ENCODE results near the gene EPB41.
"Not testable (repeated sequence)": the region's sequence is repeated elsewhere in the genome, so short reads cannot be mapped to it uniquely, and the experiment has no call there.

The EPB41 gene

DNA sequence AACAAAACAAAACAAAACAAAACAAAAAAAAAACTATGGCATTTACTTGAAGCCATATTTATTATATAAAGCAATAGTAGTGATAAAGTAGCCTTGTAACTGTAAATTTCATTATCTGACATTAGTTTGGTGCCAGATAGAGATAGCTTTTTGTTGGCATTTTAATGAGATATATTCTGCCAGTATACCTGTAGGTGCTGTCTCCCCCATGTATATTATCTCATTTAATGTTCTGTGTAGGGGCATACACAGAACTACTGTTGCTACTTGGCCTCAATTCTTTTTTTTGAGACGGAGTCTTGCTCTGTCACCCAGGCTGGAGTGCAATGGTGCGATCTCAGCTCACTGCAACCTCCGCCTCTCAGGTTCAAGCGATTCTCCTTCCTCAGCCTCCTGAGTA lies 141.9 kb downstream of the EPB41 start:
- DNase-seq: no peak

DNA sequence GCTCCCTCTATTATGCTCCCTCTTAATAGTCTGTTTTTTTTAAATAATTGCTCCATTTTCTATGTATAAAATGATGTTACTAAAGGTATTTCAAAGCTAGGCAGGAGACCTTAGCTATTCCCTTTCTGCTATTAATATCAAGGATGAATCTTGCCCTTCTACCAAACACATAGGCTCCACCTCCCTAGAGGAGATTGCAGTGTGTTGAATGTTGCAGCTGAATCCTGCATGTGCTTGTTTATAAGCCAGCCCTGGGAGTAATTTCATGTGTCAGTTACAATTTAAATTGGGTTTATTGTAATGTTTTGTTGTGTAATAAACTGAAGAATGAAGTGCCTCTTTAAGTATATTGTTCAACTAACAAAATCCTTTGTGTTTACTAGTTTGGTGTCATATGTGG lies 143.3 kb downstream of the EPB41 start:
- no peak for DNase-seq

DNA sequence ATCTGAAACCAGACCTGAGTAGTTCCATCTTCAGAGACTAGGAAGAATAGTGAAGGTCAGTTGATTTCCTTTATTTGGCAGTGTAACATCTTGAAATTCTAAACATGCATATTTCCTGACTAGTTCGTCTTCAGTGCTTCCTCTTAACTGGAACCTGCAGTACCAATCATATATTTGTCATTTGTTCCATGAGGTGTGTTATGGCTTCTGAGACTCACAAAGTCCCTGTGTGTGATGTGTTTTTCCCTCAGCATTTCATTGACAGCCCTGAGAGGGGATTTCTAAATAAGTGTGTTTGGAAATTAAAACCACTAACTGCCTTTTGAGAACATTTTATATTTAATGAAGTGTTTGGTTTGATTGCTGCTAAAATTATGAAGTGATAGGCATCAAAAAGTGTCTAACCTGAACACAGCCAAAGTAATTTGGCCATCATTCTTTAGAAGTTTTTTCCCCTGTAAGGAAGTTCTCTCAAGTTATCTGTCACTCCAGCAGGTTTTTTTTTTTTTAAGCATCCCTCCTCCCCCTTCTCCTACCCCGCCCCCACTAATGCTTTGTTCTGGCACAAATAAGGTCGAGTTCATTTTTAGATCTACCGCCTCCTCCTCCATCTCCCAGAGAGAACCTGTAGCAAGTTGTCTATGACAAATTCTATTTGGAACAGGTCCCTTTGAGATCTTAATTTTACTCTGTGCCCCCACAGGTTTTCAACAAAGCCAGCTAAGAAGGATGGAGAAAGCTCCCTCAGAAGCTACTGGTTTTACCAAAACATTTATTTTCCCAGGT lies 148.0 kb downstream of the EPB41 start:
- no peak for DNase-seq

DNA sequence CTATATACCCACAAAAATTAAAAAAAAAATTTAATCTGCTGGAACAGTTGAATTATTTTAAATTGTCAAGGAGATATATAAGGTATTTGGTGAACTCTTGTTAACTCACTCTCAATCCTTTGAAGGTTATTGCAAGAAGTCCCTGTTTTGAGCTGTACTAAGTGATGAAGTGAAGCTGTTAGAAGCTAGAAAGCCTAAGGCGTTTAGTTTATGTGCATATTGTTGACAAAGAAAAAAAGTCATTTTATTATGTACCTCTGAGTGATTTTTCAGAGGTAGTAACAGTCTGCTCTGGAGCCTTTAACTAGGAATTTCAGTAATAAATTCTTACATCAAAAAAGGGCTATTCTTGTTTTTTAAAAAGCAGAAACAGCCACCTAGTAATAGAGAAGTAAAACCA lies 149.7 kb downstream of the EPB41 start:
- no peak for DNase-seq

DNA sequence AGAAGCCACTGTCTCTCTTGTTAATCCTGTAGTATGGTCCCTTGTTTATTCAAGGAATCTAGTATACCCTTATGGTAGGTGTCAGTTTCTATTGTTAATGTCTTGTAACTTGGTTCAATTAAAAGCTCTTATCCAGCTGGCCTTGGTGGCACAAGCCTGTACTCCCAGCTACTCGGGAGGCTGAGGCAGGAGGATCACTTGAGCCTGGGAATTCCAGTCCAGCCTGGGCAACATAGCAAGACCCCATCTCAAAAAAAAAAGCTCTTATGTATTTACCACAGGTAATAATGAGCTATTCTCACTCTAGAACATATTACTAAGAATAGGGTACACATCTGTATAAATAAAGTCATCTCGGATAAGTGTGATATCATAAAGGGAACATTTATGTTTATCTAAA lies 162.8 kb downstream of the EPB41 start:
- no peak for DNase-seq

DNA sequence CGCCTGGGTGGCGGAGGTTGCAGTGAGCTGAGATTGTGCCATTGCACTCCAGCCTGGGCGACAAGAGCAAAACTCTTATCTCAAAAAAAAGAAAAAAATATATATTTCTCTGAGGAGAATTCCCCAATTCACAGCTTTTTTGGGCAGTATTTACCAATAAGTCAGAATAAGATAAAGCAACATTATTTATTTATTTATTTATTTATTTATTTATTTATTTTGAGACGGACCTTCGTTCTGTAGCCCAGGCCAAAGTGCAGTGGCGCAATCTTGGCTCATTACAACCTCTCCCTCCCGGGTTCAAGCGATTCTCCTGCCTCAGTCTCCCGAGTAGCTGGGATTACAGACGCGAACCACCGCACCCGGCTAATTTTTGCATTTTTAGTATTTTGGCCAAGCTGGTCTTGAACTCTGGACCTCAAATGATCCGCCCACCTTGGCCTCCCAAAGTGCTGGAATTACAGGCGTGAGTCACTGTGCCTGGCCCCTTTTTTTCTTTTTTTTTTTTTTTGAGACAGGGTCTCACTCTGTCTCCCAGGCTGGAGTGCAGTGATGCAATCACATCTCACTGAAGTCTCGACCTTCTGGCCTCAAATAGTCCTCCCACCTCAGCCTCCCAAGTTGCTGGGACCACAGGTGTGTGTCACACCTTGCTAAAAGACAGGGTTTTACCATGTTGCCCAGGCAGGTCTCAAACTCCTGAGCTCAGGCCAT lies 165.7 kb downstream of the EPB41 start:
- not testable (repeated sequence) for DNase-seq

DNA sequence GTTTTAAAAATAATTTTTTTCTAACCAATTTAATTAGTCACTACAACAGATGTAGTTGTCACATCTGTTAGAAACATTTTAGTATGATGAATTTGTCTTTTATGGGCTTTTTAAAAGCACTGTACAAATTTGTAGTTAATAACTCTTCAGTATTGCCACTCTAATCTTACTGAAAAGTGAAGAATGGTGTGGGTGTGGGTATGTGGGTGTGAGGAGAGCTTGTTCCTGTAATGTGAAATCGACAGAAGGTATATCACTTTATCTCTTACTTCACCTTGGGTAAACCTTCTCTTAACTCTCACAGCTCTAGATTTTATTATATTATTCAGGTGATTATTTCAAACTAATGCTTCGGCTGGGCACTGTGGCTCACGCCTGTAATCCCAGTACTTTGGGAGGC lies 166.8 kb downstream of the EPB41 start:
- DNase-seq: no peak

DNA sequence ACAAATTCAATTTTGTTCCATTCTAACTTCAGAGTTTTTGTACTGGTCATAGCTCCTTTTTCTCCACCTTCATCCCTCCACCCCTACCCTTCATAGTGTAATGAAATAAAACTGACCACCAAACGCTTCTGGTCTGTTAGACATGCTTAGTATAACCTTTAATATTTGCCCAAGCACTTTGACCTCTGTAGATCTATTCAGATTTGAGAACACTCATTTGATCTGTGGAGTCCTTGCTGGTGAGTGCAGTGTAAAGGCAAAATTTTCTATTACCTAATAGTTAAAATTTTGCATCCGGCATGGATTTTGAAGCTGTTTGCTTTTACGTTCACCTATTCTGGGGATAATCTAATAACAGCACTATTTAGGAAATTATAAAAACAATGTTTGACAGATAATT lies 168.2 kb downstream of the EPB41 start:
- DNase-seq: no peak

DNA sequence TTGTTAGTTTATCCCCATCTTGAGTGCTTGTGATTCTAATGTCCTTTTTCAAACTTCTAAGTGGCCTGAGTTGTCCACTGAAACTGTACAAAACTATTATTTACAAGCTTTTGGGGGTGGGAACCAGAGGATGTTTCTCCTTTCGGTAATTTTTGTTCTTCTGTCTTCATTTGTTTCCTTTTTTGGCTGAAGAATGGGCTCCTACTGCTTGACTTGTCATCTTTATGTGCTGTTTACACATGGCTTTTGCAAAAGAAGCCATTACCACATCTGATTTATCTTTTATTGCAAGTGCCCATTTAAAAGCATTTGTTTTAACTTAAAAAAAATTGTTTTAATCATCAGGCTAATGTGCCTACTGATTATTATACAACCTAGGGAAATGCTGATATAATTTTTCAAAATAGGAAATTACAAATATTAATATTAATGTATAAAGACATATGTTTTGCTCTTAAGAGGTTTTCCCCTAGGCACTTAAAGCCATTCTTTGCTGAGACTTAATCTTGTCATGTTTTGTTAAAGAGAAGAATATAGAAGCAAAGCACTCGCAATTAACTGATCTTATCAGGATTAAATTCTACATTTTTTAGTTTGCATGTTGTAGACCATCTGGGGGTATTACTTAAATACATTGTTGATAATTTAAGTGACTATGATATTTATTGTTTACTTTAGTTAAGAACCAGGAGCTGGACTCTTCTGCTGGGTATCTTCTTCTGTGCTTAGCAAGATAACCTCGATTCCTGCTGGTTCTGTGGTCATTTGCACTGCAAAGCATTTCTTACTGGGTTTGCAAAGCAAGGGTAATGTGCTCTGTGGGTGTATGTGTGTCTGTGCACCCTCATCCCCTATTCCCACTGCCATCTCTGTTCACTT lies 169.2 kb downstream of the EPB41 start:
- no peak for DNase-seq

DNA sequence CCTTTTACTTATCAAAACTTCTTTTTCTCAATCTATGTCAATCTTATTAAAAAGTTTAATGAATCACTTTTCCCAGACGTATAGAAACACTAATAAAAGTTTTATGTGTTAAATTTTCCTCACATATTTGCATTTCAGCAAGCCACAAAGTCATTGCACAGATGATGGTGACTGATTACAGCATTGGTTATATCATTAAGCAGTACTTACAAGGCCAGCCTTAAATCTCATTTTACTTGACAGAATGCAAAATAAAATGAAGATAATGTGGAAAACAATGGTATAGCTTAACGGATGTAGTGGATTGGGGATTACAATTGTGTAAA lies 169.8 kb downstream of the EPB41 start:
- DNase-seq: no peak

DNA sequence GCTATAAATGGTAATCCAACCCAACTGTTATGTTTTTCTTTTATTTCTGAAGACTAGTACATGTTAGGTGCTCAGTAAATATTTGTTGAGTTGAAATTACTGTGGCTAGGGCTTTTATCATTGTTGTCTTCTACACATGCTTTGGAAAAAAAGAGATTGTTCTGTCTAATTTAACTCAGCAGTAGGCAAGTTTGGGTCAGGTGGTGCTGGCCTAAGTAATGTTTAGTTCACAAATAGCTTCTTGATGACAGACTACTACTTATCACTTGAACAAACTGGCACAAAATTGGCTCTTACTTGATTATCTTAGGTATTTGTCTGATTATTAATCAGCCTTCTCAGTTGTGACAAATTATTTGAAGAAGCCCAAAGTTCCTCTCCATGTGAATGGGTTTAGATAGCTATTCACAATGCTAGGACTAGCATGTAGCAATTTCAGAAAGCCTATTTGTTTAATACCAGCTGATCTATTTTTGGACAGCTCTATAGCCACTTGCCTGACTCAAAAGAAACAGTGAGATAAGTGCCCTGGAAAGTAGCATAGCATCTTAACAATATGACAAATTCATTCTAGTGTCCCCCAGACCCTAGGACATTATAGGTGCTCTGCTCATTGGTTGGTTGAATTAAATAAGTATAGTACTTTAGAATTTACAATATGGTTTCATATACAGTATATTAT lies 176.7 kb downstream of the EPB41 start:
- no peak for DNase-seq

DNA sequence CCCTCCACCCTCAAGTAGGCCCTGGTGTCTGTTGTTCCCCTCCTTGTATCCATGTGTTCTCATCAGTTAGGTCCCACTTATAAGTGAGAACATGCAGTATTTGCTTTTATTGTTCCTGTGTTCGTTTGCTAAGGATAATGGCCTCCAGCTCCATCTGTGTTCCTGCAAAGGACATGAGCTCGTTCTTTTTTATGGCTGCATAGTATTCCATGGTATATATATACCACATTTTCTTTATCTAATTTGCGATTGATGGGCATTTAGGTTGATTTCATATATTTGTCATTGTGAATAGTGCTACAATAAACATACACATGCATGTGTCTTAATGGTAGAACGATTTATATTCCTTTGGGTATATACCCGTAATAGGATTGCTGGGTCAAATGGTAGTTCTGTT lies 178.3 kb downstream of the EPB41 start:
- DNase-seq: not testable (repeated sequence)

DNA sequence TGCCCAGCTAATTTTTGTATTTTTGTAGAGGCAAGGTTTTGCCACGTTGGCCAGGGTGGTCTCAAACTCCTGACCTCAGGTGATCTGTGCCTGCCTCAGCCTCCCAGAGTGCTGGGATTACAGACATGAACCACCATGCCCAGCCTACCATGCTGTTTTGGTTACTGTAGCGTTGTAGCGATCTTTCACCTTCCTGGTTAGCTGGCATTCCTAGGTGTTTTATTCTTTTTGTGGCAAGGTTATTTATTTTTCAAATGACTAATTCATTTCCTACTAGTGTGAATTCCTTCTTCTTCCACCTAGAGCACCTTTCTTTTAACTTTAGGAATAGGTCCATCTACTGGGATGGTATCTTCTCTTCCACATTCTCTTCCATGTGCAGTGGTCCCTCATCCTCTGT lies 180.1 kb downstream of the EPB41 start:
- no peak for DNase-seq

DNA sequence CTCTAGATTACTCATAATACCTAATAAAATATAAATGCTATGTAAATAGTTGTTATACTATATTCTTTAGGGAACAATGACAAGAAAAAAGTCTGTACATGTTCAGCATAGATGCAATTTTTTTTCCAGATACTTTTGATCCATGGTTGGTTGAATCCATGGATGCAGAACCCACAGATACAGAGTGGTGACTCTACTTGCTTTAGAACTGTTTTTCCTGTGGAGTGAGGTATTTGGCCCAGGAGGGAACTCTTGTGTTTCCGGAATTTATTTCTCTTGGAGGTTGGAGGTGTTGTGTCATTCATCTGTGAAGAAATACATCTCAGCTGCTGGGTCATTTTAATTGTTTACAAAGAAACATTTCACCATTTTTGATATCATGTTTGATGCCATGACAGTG lies 180.6 kb downstream of the EPB41 start:
- DNase-seq: no peak

DNA sequence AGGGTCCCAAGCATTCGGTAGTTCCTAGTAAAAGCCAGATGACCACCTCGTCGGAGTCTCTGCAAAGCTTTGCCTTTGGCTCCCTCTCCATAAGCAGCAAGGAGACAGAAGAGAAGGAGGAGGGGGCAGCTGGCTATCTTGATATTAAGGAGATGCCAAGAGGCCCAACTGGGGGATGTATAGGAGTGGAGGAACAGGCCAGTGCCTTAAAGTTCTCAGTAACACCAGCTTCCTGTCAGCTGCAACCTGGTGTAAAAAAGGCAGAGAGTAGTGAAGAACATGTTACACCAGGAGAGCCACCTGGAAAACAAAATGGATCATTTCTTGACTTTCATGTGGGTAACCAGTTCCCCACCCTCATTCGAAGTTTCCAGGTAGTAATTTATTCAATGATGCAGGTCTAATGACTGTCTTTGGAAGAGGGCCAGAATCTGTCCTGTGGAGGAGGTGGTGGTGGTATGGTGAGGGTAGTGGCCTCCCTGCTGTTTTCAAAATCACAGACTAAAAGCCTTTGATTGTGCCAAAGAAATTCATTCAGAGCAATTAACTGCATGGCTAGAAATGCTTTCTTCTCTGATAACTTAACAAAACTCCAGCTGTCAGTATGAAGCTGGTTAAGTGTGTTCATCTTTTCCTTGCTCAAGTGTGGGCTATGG lies 182.0 kb downstream of the EPB41 start:
- DNase-seq: no peak

DNA sequence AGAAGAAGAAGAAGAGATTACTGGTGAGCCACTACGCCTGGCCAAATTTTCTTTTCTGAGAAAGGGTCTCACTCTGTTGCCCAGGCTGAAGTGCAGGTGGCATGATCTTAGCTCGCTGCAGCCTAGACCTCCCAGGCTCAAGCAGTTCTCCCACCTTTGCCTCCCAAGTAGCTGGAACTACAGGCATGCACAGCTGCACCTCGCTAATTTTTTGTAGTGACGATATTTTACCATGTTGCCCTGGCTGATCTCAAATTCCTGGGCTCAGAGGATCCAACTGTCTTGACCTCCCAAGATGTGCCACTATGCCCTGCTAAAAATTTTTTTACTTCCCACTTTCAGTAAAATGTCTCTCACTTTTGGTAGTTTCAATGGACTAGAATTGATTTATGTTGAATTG lies 184.9 kb downstream of the EPB41 start:
- no peak for DNase-seq

DNA sequence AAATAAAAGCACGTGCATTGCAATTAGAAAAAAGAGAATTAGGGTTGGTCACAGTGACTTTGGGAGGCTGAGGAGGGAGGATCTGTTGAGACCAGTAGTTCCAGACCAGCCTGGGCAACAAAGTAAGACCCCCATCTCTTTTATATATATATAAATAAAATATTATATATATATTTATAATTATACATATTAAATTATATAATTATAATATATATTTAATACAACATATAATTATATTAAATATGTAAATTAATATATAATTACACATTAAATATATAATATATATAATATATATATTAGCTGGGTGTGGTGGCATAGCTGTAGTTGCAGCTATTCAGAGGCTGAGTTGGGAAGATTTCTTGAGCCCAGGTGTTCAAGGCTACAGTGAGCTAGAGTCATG lies 186.1 kb downstream of the EPB41 start:
- no peak for DNase-seq

DNA sequence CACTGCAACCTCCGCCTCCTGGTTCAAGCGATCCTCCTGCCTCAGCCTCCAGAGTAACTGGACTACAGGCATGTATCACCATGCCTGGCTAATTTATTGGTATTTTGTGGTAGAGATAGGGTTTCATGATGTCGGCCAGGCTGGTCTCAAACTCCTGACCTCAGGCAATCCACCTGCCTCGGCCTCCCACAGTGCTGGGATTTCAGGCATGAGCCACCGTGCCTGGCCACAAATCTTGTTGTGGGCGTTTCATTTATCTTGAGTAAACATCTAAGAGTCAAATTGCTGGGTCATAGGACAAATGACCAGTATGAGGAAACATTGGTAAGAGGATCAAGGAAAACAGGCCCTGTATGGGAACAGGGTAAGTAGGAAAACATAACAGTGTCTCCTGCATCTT lies 191.5 kb downstream of the EPB41 start:
- no peak for DNase-seq

DNA sequence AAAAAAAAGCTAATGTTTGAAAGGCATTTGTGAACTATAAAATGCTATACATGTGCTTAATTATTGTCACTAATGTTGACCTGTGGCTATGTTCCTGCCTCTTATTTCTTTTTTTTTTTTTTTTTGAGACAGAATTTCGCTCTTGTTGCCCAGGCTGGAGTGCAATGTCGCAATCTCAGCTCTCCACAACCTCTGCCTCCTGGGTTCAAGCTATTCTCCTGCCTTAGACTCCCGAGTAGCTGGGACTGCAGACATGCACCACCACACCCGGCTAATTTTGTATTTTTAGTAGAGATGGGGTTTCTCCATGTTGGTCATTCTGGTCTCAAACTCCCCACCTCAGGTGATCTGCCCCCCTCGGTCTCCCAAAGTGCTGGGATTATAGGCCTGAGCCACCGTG lies 193.7 kb downstream of the EPB41 start:
- not testable (repeated sequence) for DNase-seq

DNA sequence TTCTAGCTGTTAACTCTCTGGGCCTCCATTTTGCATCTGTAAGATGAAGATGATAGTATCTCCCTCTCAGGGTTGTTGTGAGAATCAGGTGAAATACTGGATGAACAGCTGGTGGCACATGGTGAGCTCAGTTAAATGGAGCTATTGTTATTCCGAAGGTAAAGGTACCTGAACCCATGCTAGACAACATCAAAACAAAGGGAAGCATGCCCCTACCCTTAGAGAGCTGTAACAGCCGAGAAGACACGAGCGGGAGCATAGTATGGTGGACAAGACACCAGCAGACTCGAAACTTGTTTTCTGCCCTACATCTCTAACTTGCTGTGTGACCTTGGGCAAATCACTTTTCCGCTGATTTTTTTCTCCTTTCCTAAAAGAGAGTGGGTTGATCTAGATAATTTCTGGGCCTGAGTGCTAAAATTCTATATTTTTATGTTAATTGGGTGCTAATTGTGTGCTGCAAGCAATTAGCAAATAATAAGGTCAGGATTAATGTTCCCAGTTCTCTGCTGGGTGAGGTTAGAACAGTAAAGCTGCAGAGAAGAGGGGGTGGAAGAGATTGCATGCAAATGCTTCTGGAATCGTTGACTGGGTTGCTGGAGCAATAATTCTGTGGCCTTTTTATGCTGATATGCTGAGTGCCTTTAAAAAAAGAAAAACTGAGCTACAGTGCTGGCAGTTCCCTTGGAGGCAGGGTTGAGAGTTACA lies 198.5 kb downstream of the EPB41 start:
- DNase-seq: no peak

DNA sequence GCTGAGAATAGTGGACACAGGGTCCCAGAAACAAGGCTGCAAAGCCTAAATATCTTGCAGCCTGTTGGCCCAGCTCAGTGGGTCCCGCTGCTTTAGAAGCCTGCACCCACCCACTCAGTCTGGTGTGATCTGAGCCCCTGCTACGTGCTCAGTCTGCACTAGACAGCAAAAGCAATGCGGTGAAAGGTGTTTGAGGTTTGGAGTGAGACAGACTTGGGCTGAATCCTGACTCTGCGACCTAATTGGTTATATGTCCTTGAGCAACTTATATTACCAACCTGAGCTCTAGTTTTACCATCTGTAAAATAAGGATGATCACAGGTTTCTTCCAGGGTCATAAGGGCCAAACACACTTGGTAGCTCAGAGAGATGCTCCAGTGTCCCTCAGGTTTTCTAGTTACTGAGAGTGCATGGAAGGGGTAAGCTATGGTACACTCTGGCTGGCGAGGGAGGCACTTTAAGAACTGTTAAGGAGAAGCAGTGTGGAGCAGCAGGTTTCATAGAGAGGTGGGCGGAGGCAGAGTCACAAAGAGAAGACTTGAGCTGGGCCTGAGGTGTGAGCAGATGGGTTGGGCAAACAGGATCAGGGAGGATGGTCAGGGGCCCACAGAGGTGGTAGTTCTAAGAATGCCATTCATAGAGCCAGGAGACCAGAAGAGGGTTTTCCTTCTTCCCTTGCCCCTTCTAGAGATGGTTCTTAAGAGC lies 199.2 kb downstream of the EPB41 start:
- no peak for DNase-seq
